Astrocyte of the spinal cord (primary cell): ENCODE data around the gene IL10.

ENCODE experiments used
- DNase-seq: peaks from one replicate; pipeline ENCODE4 v3.0.0; 2011; ENCODE audit warnings: low read depth, low spot score
- H3K4me3 ChIP-seq: 2 replicates; pipeline ENCODE4 v1.5.1; 2011; ENCODE audit warnings: low read depth, mild to moderate bottlenecking, low read length, moderate library complexity
- in situ Hi-C: cut with HindIII; loops from 2 replicates; pipeline ENCODE4 v1.10.0; 2017; ENCODE audit warnings: low sequenced_read_pairs
- TF ChIP-seq, protein P1 (sequence below): IDR thresholded peaks from 2 replicates; pipeline ENCODE4 v1.5.1; 2012; ENCODE audit warnings: low read depth, mild to moderate bottlenecking, low read length, inconsistent platforms

The IL10 gene

DNA sequence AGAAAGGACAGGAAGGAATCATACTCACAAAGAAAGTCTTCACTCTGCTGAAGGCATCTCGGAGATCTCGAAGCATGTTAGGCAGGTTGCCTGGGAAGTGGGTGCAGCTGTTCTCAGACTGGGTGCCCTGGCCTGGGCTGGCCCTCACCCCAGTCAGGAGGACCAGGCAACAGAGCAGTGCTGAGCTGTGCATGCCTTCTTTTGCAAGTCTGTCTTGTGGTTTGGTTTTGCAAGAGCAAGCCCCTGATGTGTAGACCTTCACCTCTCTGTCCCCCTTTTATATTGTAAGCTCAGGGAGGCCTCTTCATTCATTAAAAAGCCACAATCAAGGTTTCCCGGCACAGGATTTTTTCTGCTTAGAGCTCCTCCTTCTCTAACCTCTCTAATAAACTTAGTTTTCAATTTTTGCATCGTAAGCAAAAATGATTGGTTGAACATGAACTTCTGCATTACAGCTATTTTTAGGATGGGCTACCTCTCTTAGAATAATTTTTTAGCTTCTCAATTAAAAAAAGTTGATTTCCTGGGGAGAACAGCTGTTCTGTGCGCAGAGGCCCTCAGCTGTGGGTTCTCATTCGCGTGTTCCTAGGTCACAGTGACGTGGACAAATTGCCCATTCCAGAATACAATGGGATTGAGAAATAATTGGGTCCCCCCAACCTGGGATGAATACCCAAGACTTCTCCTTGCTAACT, at the start of gene IL10:
TSS of gene IL10 (minus strand) at position 252 of the 695 bp plus-strand sequence. CDS start at position 193, 59 bp downstream.
- TF ChIP-seq, protein P1, sequence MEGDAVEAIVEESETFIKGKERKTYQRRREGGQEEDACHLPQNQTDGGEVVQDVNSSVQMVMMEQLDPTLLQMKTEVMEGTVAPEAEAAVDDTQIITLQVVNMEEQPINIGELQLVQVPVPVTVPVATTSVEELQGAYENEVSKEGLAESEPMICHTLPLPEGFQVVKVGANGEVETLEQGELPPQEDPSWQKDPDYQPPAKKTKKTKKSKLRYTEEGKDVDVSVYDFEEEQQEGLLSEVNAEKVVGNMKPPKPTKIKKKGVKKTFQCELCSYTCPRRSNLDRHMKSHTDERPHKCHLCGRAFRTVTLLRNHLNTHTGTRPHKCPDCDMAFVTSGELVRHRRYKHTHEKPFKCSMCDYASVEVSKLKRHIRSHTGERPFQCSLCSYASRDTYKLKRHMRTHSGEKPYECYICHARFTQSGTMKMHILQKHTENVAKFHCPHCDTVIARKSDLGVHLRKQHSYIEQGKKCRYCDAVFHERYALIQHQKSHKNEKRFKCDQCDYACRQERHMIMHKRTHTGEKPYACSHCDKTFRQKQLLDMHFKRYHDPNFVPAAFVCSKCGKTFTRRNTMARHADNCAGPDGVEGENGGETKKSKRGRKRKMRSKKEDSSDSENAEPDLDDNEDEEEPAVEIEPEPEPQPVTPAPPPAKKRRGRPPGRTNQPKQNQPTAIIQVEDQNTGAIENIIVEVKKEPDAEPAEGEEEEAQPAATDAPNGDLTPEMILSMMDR: no peak
- H3K4me3 ChIP-seq: no peak within 1 kb of the TSS
- no peak for DNase-seq
- in situ Hi-C loops: no loop called here

DNA sequence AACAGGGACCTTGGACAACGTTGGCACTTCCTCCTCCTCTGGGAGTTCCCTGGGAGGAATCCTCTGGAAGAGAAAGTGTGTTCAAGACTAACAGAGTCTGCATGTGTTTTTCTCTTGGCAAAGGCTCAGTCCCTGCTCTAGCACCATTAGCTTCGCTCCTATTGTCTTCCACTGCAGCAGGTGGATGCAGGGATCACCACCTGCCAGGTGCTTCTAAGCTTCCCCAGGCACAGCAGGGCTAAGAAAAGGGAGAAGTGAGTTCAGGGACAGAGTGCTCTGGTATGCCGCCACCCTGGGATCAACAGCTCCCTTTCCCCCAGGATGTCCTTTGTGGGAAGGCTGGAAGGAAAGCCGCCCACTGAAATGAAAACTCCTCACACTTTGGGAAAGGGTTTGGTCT, 49.2 kb upstream of the IL10 start:
- DNase-seq: no peak
- TF ChIP-seq, protein P1: no peak
- in situ Hi-C loops: no loop called here

DNA sequence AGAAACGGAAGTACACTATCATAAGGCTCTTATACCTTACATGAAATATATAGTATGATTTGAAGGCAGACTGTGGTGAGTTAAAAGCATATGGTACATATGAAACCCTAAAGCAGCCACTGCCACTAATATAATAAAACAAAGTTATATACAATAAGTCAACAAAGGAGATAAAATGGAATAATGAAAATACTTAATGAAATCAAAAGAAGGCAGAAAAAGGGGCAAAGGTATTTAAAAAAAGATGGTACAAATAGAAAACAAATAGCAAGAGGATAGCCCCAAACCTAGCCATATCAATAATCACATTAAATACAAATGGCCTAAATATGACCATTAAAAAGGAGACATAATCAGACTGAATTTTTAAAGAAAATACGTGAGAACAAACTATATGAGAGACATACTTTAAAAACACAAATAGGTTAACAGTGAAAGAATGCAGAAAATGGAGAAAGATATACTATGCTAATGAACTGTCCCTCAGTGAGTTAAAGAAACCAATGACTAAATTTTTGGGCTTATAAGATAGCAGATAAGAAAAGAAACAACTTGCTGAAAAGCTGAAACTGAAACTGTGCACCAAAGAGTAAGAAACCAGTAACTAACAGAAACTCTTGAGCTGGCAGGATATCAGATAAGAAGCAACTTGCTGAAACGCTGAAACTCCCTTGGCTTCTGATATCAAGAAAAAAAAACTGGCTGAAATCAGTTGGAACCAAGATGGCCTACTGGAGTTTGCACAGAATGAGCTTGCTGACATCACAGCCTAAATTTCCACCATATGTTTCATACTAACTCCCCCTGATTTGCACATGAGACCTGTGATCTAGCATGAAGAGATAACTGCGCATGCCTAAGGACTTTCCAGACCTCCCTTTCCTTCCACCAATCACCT, 44.3 kb upstream of the IL10 start:
- TF ChIP-seq, protein P1: no peak
- in situ Hi-C loops: no loop called here
- DNase-seq: no peak

More for the DNA sequence above, 49.2 kb upstream of the IL10 start:
- H3K4me3 ChIP-seq: no peak overlapping the region

DNA sequence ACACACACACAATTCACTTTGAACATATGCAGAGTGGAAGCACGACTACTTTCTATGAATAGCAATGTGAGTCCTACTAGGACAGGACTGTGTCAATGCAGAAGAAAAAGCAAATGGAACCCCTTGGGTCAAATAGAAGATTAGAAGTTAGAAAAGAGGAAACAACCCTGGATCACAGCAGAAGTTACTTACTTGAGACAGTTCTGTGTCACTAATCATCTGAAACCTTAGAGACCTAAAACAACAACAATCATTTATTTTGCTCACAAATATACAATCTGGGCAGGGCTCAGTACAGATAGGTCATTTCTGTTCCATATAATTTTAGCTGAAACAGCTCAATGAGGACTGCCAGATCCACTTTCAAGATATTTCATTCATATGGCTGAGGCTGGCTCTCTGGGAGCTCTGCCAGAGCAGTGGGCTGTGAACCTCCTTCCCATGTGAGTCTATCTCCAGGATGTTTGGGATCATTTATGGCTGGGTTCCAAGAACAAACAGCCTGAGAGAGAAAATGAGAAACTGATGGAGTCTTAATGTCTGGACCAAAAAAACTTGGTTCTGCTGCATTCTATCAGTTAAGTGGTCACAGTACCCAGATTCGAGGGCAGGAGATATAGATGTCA, 42.5 kb upstream of the IL10 start:
- TF ChIP-seq, protein P1: no peak
- H3K4me3 ChIP-seq: no peak overlapping the region
- peak; percentile 59 for DNase-seq
- in situ Hi-C loops: no loop called here

More for the DNA sequence above, 44.3 kb upstream of the IL10 start:
- no peak overlapping the region for H3K4me3 ChIP-seq

DNA sequence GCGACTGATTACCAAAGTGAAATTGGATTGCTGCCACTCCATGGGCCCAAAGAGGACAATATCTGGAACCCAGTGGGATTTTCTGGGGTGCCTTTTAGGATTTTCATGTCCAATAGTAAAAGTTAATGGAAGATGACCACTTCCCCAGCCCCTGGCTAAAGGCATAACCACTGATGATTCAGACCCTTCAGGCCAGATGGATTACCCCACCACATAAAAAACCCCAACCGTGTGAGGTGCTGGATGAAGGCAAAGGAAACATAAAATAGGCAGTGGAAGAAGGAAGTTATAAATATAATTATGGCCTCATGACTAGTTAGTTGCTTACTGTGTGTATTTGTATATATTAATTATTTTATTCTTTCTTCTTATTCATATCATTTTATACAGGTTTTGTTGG, 40.2 kb upstream of the IL10 start:
- in situ Hi-C loops: no loop called here
- H3K4me3 ChIP-seq: no peak overlapping the region
- TF ChIP-seq, protein P1: no peak
- DNase-seq: no peak

DNA sequence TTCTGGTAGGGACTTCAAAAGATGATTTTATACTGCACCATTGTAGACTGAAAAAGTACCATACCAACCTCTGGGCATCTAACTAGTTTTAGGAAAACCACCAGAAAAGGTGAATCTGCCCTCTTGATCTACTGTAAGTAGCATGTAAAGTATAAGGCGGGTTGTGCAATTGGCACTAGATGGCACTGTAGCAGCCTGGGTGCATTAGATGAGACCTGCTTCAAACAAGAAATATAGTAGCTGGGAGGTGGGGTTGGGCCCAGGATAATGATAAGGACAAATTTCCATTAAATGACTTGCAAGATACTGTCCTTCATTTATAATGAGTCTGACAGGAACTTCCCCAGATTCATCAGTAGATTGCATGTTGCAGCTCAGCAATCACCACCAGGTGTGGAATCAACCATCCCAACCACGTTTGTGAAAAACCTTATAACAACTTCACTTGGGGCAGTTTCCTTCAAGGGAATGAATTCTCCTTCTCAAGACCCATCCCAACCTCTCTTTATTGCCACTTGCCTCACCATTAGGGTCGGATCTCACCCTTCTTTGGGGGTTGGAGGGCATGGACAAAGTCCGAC, 37.3 kb upstream of the IL10 start:
- in situ Hi-C loops: no loop called here
- peak; percentile 37 for DNase-seq
- no peak overlapping the region for H3K4me3 ChIP-seq
- TF ChIP-seq, protein P1: peak; percentile 67
